ENCODE data around the gene CTR9.

Gene CTR9

GRCh38 chr11:10777806-10778205, 26.8 kb downstream of the CTR9 start:
- Histone ChIP-seq H2AFZ (ENCODE audit: low read length) (no peak overlapping the region), H3K9ac (ENCODE audit: low read length) (no peak overlapping the region), H3K27me3 (ENCODE audit: insufficient read depth, low read length) (no peaks in the 10 kb centered on the region), H3F3A (ENCODE audit: insufficient read depth, low read length) (no peaks in the 10 kb centered on the region), H3K9me2 (ENCODE audit: low read depth, low read length) (no peaks in the 10 kb centered on the region), H3K4me2 (ENCODE audit: low read length) (no peak overlapping the region), H3K27ac (ENCODE audit: low read depth, low read length, poor library complexity, severe bottlenecking) (no peak overlapping the region), H3K4me3 (ENCODE audit: low read depth, low read length, poor library complexity, severe bottlenecking) (no peak overlapping the region), H3K36me3 (ENCODE audit: insufficient read depth, low read length) (peaks cover 68% of the 10 kb centered on the region), H3K79me2 (ENCODE audit: insufficient read depth, low read length) (no peaks in the 10 kb centered on the region), H4K20me1 (ENCODE audit: insufficient read depth, low read length) (no peaks in the 10 kb centered on the region), H3K9me3 (ENCODE audit: low read length) (no peaks in the 10 kb centered on the region), H3K4me1 (ENCODE audit: insufficient read depth, low read length, severe bottlenecking) (no peaks in the 10 kb centered on the region)
- TF ChIP-seq EZH2 (IDR thresholded peaks at IDR 0.05; ENCODE audit: borderline replicate concordance, low read length) (no peak), CTCF (IDR thresholded peaks at IDR 0.05; ENCODE audit: low read length) (no peak)

GRCh38 chr11:10778217-10778970, 27.3 kb downstream of the CTR9 start:
- no peaks in the 10 kb centered on the region for H3K4me1 ChIP-seq (ENCODE audit: insufficient read depth, low read length, severe bottlenecking)
- H3F3A ChIP-seq (ENCODE audit: insufficient read depth, low read length), result no peaks in the 10 kb centered on the region
- H3K9me3 ChIP-seq (ENCODE audit: low read length), result no peaks in the 10 kb centered on the region
- no peak overlapping the region for H2AFZ ChIP-seq (ENCODE audit: low read length)
- H3K36me3 ChIP-seq (ENCODE audit: insufficient read depth, low read length), result peaks cover 62% of the 10 kb centered on the region
- H3K9ac ChIP-seq (ENCODE audit: low read length), result no peak overlapping the region
- H3K27me3 ChIP-seq (ENCODE audit: insufficient read depth, low read length), result no peaks in the 10 kb centered on the region
- H4K20me1 ChIP-seq (ENCODE audit: insufficient read depth, low read length), result no peaks in the 10 kb centered on the region
- H3K27ac ChIP-seq (ENCODE audit: low read depth, low read length, poor library complexity, severe bottlenecking), result no peak overlapping the region
- no peak overlapping the region for H3K4me3 ChIP-seq (ENCODE audit: low read depth, low read length, poor library complexity, severe bottlenecking)
- H3K4me2 ChIP-seq (ENCODE audit: low read length), result no peak overlapping the region
- TF ChIP-seq CTCF (IDR thresholded peaks at IDR 0.05; ENCODE audit: low read length), result no peak
- TF ChIP-seq EZH2 (IDR thresholded peaks at IDR 0.05; ENCODE audit: borderline replicate concordance, low read length), result no peak
- no peaks in the 10 kb centered on the region for H3K9me2 ChIP-seq (ENCODE audit: low read depth, low read length)
- no peaks in the 10 kb centered on the region for H3K79me2 ChIP-seq (ENCODE audit: insufficient read depth, low read length)

GRCh38 chr11:10779086-10779485, 28.0 kb downstream of the CTR9 start:
- Histone ChIP-seq H3K9ac (ENCODE audit: low read length) (no peak overlapping the region), H4K20me1 (ENCODE audit: insufficient read depth, low read length) (no peaks in the 10 kb centered on the region), H3K4me2 (ENCODE audit: low read length) (no peak overlapping the region), H3K27ac (ENCODE audit: low read depth, low read length, poor library complexity, severe bottlenecking) (no peak overlapping the region), H3K9me2 (ENCODE audit: low read depth, low read length) (no peaks in the 10 kb centered on the region), H3K27me3 (ENCODE audit: insufficient read depth, low read length) (no peaks in the 10 kb centered on the region), H3K36me3 (ENCODE audit: insufficient read depth, low read length) (peaks cover 55% of the 10 kb centered on the region), H2AFZ (ENCODE audit: low read length) (no peak overlapping the region), H3K4me3 (ENCODE audit: low read depth, low read length, poor library complexity, severe bottlenecking) (no peak overlapping the region), H3K4me1 (ENCODE audit: insufficient read depth, low read length, severe bottlenecking) (no peaks in the 10 kb centered on the region), H3F3A (ENCODE audit: insufficient read depth, low read length) (no peaks in the 10 kb centered on the region), H3K9me3 (ENCODE audit: low read length) (no peaks in the 10 kb centered on the region), H3K79me2 (ENCODE audit: insufficient read depth, low read length) (no peaks in the 10 kb centered on the region)
- TF ChIP-seq EZH2 (IDR thresholded peaks at IDR 0.05; ENCODE audit: borderline replicate concordance, low read length) (no peak), CTCF (IDR thresholded peaks at IDR 0.05; ENCODE audit: low read length) (no peak)

Data from OCI-LY1 (cell line).